ENCODE results near the gene ANXA7. TPM values are rescaled to one million over a fixed set of nuclear protein-coding genes. Genes with fewer than 3 reads are reported as not detected.
A peak's percentile ranks its signal among the peaks of the same experiment; 100 is the strongest.

ANXA7 gene
- total RNA-seq = 10 to 100 TPM; 43.9 to 64.5 TPM
- 76.3 TPM for polyA plus RNA-seq (ENCODE audit: insufficient read depth, low read depth, low replicate concordance)
- long read RNA-seq, donor 1, transcript ANXA7-202 (13 exons, 2,452 nt) = major isoform, 19 of 33 reads
- long read RNA-seq, donor 1, partial matches to known transcripts = 14 of 33 reads
- long read RNA-seq, donor 1, other reads (novel, unspliced or antisense) = 0 of 33 reads
- long read RNA-seq, donor 2, transcript ANXA7-202 (13 exons, 2,452 nt) = major isoform, 23 of 48 reads
- long read RNA-seq, donor 2, partial matches to known transcripts = 24 of 48 reads
- long read RNA-seq, donor 2, other reads (novel, unspliced or antisense) = 0 of 48 reads

- no peaks in the 10 kb centered on the region for H3K36me3 ChIP-seq (ENCODE audit: low read depth, missing control alignments)
- DNase-seq = peak; percentile 95
- TF ChIP-seq POLR2A (IDR thresholded peaks at IDR 0.05) = no peak
- TF ChIP-seq CTCF (IDR thresholded peaks at IDR 0.05) = peak in 1 of 3 experiments; percentile 17
- no peaks in the 10 kb centered on the region for H3K27me3 ChIP-seq
- intact Hi-C loops (cut with DNase I; ENCODE audit: low total_unique reads) = no loop called here
- peak within 1 kb of the TSS; percentile 97 to 98 for H3K27ac ChIP-seq
- H3K4me1 ChIP-seq = peaks cover 8% of the 10 kb centered on the region
- H3K9me3 ChIP-seq = no peaks in the 10 kb centered on the region
- WGBS, 2 donors = 0 to 1% methylated on average over 19 to 59 of the region's 62 CpGs
- peak within 1 kb of the TSS; percentile 89 to 95 for H3K4me3 ChIP-seq
Measured at GRCh38 chr10:73413528-73414229, at the start of gene ANXA7. Gene ANXA7, minus strand, starts transcription at chr10:73414058. Its CDS starts 13,202 bp downstream, at chr10:73400856.

- TF ChIP-seq CTCF (IDR thresholded peaks at IDR 0.05) (no peak), POLR2A (IDR thresholded peaks at IDR 0.05) (no peak)
- Histone ChIP-seq H3K9me3 (no peaks in the 10 kb centered on the region), H3K27me3 (no peaks in the 10 kb centered on the region), H3K4me3 (no peak overlapping the region), H3K36me3 (ENCODE audit: low read depth, missing control alignments) (no peaks in the 10 kb centered on the region), H3K27ac (no peak overlapping the region), H3K4me1 (no peaks in the 10 kb centered on the region)
- DNase-seq = no peak
- 95 to 100% methylated on average over 4 of the region's 4 CpGs for WGBS, 2 donors
- intact Hi-C loops (cut with DNase I; ENCODE audit: low total_unique reads) = no loop called here
Measured at GRCh38 chr10:73460897-73461296, 47.0 kb upstream of the ANXA7 start.

GRCh38 chr10:73459683-73460314, 45.9 kb upstream of the ANXA7 start:
- no peak overlapping the region for H3K4me3 ChIP-seq
- TF ChIP-seq CTCF (IDR thresholded peaks at IDR 0.05) = no peak
- TF ChIP-seq POLR2A (IDR thresholded peaks at IDR 0.05) = no peak
- no peaks in the 10 kb centered on the region for H3K27me3 ChIP-seq
- WGBS, 2 donors = 78 to 86% methylated on average over 6 of the region's 6 CpGs
- H3K27ac ChIP-seq = no peak overlapping the region
- DNase-seq = no peak
- no peaks in the 10 kb centered on the region for H3K4me1 ChIP-seq
- intact Hi-C loops (cut with DNase I; ENCODE audit: low total_unique reads) = no loop called here
- no peaks in the 10 kb centered on the region for H3K9me3 ChIP-seq
- no peaks in the 10 kb centered on the region for H3K36me3 ChIP-seq (ENCODE audit: low read depth, missing control alignments)

- WGBS, 2 donors = 87 to 90% methylated on average over 2 of the region's 2 CpGs
- TF ChIP-seq POLR2A (IDR thresholded peaks at IDR 0.05) = no peak
- no peak for TF ChIP-seq CTCF (IDR thresholded peaks at IDR 0.05)
- intact Hi-C loops (cut with DNase I; ENCODE audit: low total_unique reads) = no loop called here
- Histone ChIP-seq H3K4me1 (no peaks in the 10 kb centered on the region), H3K4me3 (no peak overlapping the region), H3K9me3 (no peaks in the 10 kb centered on the region), H3K27me3 (no peaks in the 10 kb centered on the region), H3K36me3 (ENCODE audit: low read depth, missing control alignments) (no peaks in the 10 kb centered on the region), H3K27ac (no peak overlapping the region)
- DNase-seq = no peak
Measured at GRCh38 chr10:73456187-73456890, 42.5 kb upstream of the ANXA7 start.
